Measurements from ENCODE around the gene IMMP2L. TPM values are rescaled to one million over a fixed set of nuclear protein-coding genes. Genes with fewer than 3 reads are reported as not detected.
"Not testable (repeated sequence)": the region's sequence is repeated elsewhere in the genome, so short reads cannot be mapped to it uniquely, and the experiment has no call there.

The IMMP2L gene
- total and polyA plus RNA-seq, 4 donors = 9.2 to 34.7 (median 11.1) TPM

DNA sequence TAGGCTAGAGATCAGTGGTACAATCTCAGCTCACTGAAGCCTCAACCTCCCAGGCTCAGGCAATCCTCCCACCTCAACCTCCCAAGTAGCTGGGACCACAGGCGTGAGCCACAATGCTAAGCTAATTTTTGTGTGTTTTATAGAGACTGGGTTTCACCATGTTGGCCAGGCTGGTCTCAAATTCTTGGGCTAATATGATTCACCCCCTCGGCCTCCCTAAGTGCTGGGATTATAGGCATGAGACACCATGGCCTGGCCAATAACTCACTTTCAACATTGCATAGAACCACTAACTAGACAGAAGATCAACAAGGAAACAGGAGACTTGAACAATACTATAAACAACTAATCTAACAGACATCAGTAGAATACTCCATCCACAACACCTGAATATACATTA lies 279.7 kb downstream of the IMMP2L start:
- H3K27me3 ChIP-seq (ENCODE audit: control insufficient read depth in 3 of 3, insufficient read depth in 3 of 3, low read length in 2 of 3) = no peaks in the 10 kb centered on the region
- no peak overlapping the region for H3K4me3 ChIP-seq
- H3K4me1 ChIP-seq (ENCODE audit: control insufficient read depth in 5 of 5, insufficient read depth in 5 of 5, low read length in 5 of 5) = no peaks in the 10 kb centered on the region
- H3K36me3 ChIP-seq (ENCODE audit: control insufficient read depth in 4 of 4, insufficient read depth in 4 of 4, low read length in 4 of 4) = no peaks in the 10 kb centered on the region
- 93 to 99% methylated on average over 2 of the region's 2 CpGs for WGBS, 2 donors
- H3K9me3 ChIP-seq (ENCODE audit: control insufficient read depth in 4 of 4, insufficient read depth in 3 of 4, low read length in 3 of 4) = no peaks in the 10 kb centered on the region
- H3K27ac ChIP-seq (ENCODE audit: low read depth in 1 of 2, low read length in 1 of 2) = no peak overlapping the region
- no peak for DNase-seq
- no peak for ATAC-seq (ENCODE audit: insufficient read depth, low FRiP score)
- no peak overlapping the region for H3K9ac ChIP-seq (ENCODE audit: insufficient read depth in 1 of 2, low read length in 2 of 2)
- TF ChIP-seq, protein P1, sequence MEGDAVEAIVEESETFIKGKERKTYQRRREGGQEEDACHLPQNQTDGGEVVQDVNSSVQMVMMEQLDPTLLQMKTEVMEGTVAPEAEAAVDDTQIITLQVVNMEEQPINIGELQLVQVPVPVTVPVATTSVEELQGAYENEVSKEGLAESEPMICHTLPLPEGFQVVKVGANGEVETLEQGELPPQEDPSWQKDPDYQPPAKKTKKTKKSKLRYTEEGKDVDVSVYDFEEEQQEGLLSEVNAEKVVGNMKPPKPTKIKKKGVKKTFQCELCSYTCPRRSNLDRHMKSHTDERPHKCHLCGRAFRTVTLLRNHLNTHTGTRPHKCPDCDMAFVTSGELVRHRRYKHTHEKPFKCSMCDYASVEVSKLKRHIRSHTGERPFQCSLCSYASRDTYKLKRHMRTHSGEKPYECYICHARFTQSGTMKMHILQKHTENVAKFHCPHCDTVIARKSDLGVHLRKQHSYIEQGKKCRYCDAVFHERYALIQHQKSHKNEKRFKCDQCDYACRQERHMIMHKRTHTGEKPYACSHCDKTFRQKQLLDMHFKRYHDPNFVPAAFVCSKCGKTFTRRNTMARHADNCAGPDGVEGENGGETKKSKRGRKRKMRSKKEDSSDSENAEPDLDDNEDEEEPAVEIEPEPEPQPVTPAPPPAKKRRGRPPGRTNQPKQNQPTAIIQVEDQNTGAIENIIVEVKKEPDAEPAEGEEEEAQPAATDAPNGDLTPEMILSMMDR (IDR thresholded peaks at IDR 0.05; ENCODE audit: control extremely low read depth, extremely low read depth) = no peak

DNA sequence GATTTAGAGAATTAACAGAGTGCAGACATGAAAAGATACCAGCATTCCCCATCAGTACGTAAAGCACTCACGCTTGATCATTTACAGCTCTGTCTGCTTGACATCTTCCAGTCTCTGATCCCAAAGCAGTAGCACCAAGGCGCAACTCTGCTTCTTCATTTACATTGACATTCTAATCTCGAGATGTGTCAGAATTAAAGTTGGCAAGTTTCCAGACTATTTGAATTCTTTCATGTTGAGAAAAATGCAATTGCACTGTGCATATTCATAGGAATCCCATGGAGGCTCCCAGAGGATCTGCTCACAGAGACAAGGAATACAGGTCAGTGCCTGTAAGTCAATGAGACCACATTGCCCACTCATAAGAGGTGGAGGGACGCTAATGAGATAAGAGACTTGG lies 287.4 kb downstream of the IMMP2L start:
- Histone ChIP-seq H3K4me1 (ENCODE audit: control insufficient read depth in 5 of 5, insufficient read depth in 5 of 5, low read length in 5 of 5) (peaks cover 0 to 7% (median 0%) of the 10 kb centered on the region in 5 donors), H3K9ac (ENCODE audit: insufficient read depth in 1 of 2, low read length in 2 of 2) (no peak overlapping the region), H3K27me3 (ENCODE audit: control insufficient read depth in 3 of 3, insufficient read depth in 3 of 3, low read length in 2 of 3) (no peaks in the 10 kb centered on the region), H3K36me3 (ENCODE audit: control insufficient read depth in 4 of 4, insufficient read depth in 4 of 4, low read length in 4 of 4) (no peaks in the 10 kb centered on the region), H3K27ac (ENCODE audit: low read depth in 1 of 2, low read length in 1 of 2) (no peak overlapping the region), H3K9me3 (ENCODE audit: control insufficient read depth in 4 of 4, insufficient read depth in 3 of 4, low read length in 3 of 4) (peaks cover 0 to 3% (median 0%) of the 10 kb centered on the region in 4 donors), H3K4me3 (no peak overlapping the region)
- 77 to 78% methylated on average over 5 of the region's 5 CpGs for WGBS, 2 donors
- TF ChIP-seq, protein P1 (IDR thresholded peaks at IDR 0.05; ENCODE audit: control extremely low read depth, extremely low read depth) = no peak
- no peak for ATAC-seq (ENCODE audit: insufficient read depth, low FRiP score)
- DNase-seq = peak in 2 of 3 donors; percentile 60 to 65

GRCh38 chr7:111272092-111272491 lies 290.2 kb downstream of the IMMP2L start:
- no peak overlapping the region for H3K27ac ChIP-seq (ENCODE audit: low read depth in 1 of 2, low read length in 1 of 2)
- DNase-seq = no peak
- peaks cover 0 to 9% (median 0%) of the 10 kb centered on the region in 5 donors for H3K4me1 ChIP-seq (ENCODE audit: control insufficient read depth in 5 of 5, insufficient read depth in 5 of 5, low read length in 5 of 5)
- TF ChIP-seq, protein P1 (IDR thresholded peaks at IDR 0.05; ENCODE audit: control extremely low read depth, extremely low read depth) = no peak
- H3K36me3 ChIP-seq (ENCODE audit: control insufficient read depth in 4 of 4, insufficient read depth in 4 of 4, low read length in 4 of 4) = no peaks in the 10 kb centered on the region
- no peak overlapping the region for H3K9ac ChIP-seq (ENCODE audit: insufficient read depth in 1 of 2, low read length in 2 of 2)
- peaks cover 0 to 3% (median 0%) of the 10 kb centered on the region in 4 donors for H3K9me3 ChIP-seq (ENCODE audit: control insufficient read depth in 4 of 4, insufficient read depth in 3 of 4, low read length in 3 of 4)
- H3K27me3 ChIP-seq (ENCODE audit: control insufficient read depth in 3 of 3, insufficient read depth in 3 of 3, low read length in 2 of 3) = no peaks in the 10 kb centered on the region
- H3K4me3 ChIP-seq = no peak overlapping the region
- ATAC-seq (ENCODE audit: insufficient read depth, low FRiP score) = no peak

DNA sequence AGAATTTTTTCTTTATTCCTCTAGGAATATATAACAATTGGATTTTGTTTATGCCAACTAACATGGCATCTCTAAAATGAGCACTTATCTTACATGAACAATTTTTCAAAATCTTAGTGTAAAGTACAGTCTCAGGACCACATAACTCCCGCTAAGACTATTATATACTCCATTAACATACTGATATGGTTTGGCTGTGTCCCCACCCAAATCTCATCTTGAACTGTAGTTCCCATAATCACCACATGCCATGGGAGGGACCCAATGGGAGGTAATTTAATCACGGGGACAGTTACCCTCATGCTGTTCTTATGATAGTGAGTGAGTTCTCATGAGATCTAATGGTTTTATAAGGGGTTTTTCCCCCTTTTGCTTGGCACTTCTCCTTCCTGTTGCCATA lies 291.5 kb downstream of the IMMP2L start:
- H3K4me3 ChIP-seq; H3K9me3 ChIP-seq (ENCODE audit: control insufficient read depth in 4 of 4, insufficient read depth in 3 of 4, low read length in 3 of 4); DNase-seq; H3K27ac ChIP-seq (ENCODE audit: low read depth in 1 of 2, low read length in 1 of 2); ATAC-seq (ENCODE audit: insufficient read depth, low FRiP score); H3K36me3 ChIP-seq (ENCODE audit: control insufficient read depth in 4 of 4, insufficient read depth in 4 of 4, low read length in 4 of 4); H3K9ac ChIP-seq (ENCODE audit: insufficient read depth in 1 of 2, low read length in 2 of 2); H3K27me3 ChIP-seq (ENCODE audit: control insufficient read depth in 3 of 3, insufficient read depth in 3 of 3, low read length in 2 of 3): not testable (repeated sequence)
- peaks cover 0 to 22% (median under 1%) of the 10 kb centered on the region in 5 donors for H3K4me1 ChIP-seq (ENCODE audit: control insufficient read depth in 5 of 5, insufficient read depth in 5 of 5, low read length in 5 of 5)
- WGBS, 2 donors = 93 to 98% methylated on average over 2 of the region's 2 CpGs

All from lung (tissue), 12 donors.